ENCODE data around the gene TBXA2R. TPM values are rescaled to one million over a fixed set of nuclear protein-coding genes. Genes with fewer than 3 reads are reported as not detected.

The TBXA2R gene
- total and polyA plus RNA-seq, 4 donors = 1.7 to 6.0 (median 5.4) TPM

DNA sequence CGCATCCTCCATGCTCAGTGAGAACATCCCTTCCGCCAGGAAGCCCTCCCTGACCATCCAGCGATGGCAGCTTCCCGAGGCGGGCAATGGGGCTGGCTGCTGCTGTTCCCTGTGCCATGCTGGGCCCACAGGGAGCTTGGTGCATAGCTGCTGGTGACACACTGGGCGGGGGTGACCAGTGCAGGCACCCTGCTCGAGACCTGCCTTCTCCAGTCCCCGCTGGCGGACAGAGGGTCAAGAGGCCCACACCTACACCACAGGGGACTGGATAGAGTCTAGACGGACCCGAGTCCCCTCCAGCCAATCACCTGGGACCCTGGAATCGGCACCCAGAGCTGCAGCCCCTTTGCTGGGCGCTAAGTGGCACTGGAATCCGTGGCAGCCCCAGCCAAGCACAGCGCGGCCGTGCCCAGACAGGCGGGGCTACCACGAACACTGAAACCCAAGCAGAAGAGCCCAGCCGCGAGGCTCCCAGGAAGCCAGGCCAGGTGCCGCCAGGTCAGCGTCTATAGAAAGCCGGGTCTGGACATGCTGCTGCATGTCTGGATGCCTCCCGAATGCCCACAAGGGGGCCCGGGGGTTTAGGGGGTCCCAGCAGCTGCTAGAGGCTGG is 9.0 kb upstream of the TBXA2R start:
- no peaks in the 10 kb centered on the region for H3K4me1 ChIP-seq (ENCODE audit: control insufficient read depth in 4 of 4, insufficient read depth in 4 of 4, low read length in 3 of 4)
- WGBS = 94% methylated on average over 26 of the region's 26 CpGs
- H3K9ac ChIP-seq (ENCODE audit: low read depth in 1 of 2, low read length in 2 of 2) = no peak overlapping the region
- H3K27ac ChIP-seq (ENCODE audit: low read depth in 1 of 2, low read length in 2 of 2) = no peak overlapping the region
- H3K27me3 ChIP-seq (ENCODE audit: control insufficient read depth in 4 of 4, insufficient read depth in 4 of 4, low read length in 3 of 4) = no peaks in the 10 kb centered on the region
- DNase-seq (ENCODE audit: low spot score) = no peak
- H3K9me3 ChIP-seq (ENCODE audit: control insufficient read depth in 4 of 4, low read length in 3 of 4) = no peaks in the 10 kb centered on the region
- H3K4me3 ChIP-seq (ENCODE audit: low read depth in 1 of 3, low read length in 3 of 3) = no peak overlapping the region
- peaks cover 4 to 33% (median 8%) of the 10 kb centered on the region in 4 donors for H3K36me3 ChIP-seq (ENCODE audit: control insufficient read depth in 4 of 4, insufficient read depth in 3 of 4, low read depth in 1 of 4, low read length in 3 of 4)
- no peak for TF ChIP-seq GABPA (IDR thresholded peaks at IDR 0.05 in 1 of 2, conservative IDR thresholded peaks at IDR 0.05 in 1 of 2)
- no peak for TF ChIP-seq NR2F2 (IDR thresholded peaks at IDR 0.05)
- TF ChIP-seq TAF1 (conservative IDR thresholded peaks at IDR 0.05) = no peak
- TF ChIP-seq FOXA1 (IDR thresholded peaks at IDR 0.05) = no peak
- no peak for TF ChIP-seq ATF3 (IDR thresholded peaks at IDR 0.05)
- no peak for TF ChIP-seq EGR1 (IDR thresholded peaks at IDR 0.05; ENCODE audit: low read depth in 2 of 2)
- TF ChIP-seq FOXA2 (IDR thresholded peaks at IDR 0.05) = no peak
- TF ChIP-seq HNF4G (IDR thresholded peaks at IDR 0.05) = no peak
- TF ChIP-seq REST (IDR thresholded peaks at IDR 0.05) = no peak

DNA sequence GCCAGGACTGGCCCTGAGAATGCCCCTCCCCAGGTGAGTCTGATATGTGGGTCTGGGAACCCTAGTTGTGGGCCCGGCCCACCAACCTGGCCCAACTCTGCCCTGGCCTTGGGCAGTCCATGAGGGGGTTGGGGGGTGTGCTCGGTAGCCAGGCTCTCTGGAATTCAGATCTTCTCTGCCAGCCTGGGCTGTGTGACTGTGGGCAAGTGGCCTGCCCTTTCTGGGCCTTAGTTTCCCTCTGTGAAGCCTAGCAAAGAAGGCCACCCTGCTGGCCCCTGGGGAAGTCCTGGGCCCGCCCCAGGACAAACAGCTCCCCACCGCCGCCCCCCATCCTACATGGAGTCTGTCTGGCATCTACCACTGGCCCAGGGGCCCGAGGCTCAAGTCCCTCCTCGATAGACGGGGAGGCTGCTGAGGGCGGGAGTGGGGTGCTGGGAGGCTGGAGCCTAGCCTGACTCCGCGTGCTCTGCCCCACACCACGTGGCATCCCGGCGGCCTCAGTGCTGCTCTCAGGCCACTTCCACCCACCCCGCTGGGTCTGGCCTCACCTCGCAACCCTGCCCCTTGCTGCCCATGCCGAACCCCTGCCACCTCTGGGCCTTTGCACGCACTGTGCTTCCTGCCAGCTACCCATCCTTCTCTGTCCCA is 8.3 kb upstream of the TBXA2R start:
- Histone ChIP-seq H3K27ac (ENCODE audit: low read depth in 1 of 2, low read length in 2 of 2) (no peak overlapping the region), H3K4me1 (ENCODE audit: control insufficient read depth in 4 of 4, insufficient read depth in 4 of 4, low read length in 3 of 4) (no peaks in the 10 kb centered on the region), H3K9ac (ENCODE audit: low read depth in 1 of 2, low read length in 2 of 2) (no peak overlapping the region), H3K27me3 (ENCODE audit: control insufficient read depth in 4 of 4, insufficient read depth in 4 of 4, low read length in 3 of 4) (no peaks in the 10 kb centered on the region), H3K9me3 (ENCODE audit: control insufficient read depth in 4 of 4, low read length in 3 of 4) (no peaks in the 10 kb centered on the region), H3K36me3 (ENCODE audit: control insufficient read depth in 4 of 4, insufficient read depth in 3 of 4, low read depth in 1 of 4, low read length in 3 of 4) (peaks cover 4 to 28% (median 9%) of the 10 kb centered on the region in 4 donors), H3K4me3 (ENCODE audit: low read depth in 1 of 3, low read length in 3 of 3) (no peak overlapping the region)
- TF ChIP-seq TAF1 (conservative IDR thresholded peaks at IDR 0.05) = no peak
- no peak for TF ChIP-seq FOXA1 (IDR thresholded peaks at IDR 0.05)
- no peak for TF ChIP-seq RXRA (IDR thresholded peaks at IDR 0.05)
- TF ChIP-seq HNF4G (IDR thresholded peaks at IDR 0.05) = no peak
- no peak for TF ChIP-seq HNF4A (conservative IDR thresholded peaks at IDR 0.05)
- no peak for TF ChIP-seq GABPA (IDR thresholded peaks at IDR 0.05 in 1 of 2, conservative IDR thresholded peaks at IDR 0.05 in 1 of 2)
- no peak for TF ChIP-seq FOXA2 (IDR thresholded peaks at IDR 0.05)
- TF ChIP-seq JUND (IDR thresholded peaks at IDR 0.05) = no peak
- no peak for TF ChIP-seq YY1 (IDR thresholded peaks at IDR 0.05)
- TF ChIP-seq NR2F2 (IDR thresholded peaks at IDR 0.05) = no peak
- TF ChIP-seq, protein P1, sequence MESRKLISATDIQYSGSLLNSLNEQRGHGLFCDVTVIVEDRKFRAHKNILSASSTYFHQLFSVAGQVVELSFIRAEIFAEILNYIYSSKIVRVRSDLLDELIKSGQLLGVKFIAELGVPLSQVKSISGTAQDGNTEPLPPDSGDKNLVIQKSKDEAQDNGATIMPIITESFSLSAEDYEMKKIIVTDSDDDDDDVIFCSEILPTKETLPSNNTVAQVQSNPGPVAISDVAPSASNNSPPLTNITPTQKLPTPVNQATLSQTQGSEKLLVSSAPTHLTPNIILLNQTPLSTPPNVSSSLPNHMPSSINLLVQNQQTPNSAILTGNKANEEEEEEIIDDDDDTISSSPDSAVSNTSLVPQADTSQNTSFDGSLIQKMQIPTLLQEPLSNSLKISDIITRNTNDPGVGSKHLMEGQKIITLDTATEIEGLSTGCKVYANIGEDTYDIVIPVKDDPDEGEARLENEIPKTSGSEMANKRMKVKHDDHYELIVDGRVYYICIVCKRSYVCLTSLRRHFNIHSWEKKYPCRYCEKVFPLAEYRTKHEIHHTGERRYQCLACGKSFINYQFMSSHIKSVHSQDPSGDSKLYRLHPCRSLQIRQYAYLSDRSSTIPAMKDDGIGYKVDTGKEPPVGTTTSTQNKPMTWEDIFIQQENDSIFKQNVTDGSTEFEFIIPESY (IDR thresholded peaks at IDR 0.05) = no peak
- TF ChIP-seq REST (IDR thresholded peaks at IDR 0.05) = no peak
- TF ChIP-seq, protein P2, sequence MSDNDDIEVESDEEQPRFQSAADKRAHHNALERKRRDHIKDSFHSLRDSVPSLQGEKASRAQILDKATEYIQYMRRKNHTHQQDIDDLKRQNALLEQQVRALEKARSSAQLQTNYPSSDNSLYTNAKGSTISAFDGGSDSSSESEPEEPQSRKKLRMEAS (IDR thresholded peaks at IDR 0.05) = no peak
- TF ChIP-seq RAD21 (IDR thresholded peaks at IDR 0.05) = no peak
- no peak for TF ChIP-seq ATF3 (IDR thresholded peaks at IDR 0.05)
- no peak for TF ChIP-seq EGR1 (IDR thresholded peaks at IDR 0.05; ENCODE audit: low read depth in 2 of 2)
- no peak for TF ChIP-seq CTCF (IDR thresholded peaks at IDR 0.05; ENCODE audit: low read depth, low read length, missing input control)
- TF ChIP-seq SP1 (IDR thresholded peaks at IDR 0.05) = no peak
- 86% methylated on average over 18 of the region's 18 CpGs for WGBS
- DNase-seq (ENCODE audit: low spot score) = no peak

Measured in liver (tissue), 9 donors.